IPS-18a (cell line): ENCODE measurements around the gene UNC93A.
"Not testable (repeated sequence)": the region's sequence is repeated elsewhere in the genome, so short reads cannot be mapped to it uniquely, and the experiment has no call there.

Experiments
- H3K27ac ChIP-seq: one replicate; pipeline ENCODE4 v1.5.1; 2013; ENCODE audit warnings: low read length
- H3K27me3 ChIP-seq: one replicate; pipeline ENCODE4 v1.6.1; 2013; ENCODE audit warnings: mild to moderate bottlenecking, low read length; ENCODE audit not compliant: control insufficient read depth, insufficient read depth
- H3K36me3 ChIP-seq: one replicate; pipeline ENCODE4 v1.6.1; 2013; ENCODE audit warnings: low read depth, low read length; ENCODE audit not compliant: control insufficient read depth
- H3K4me1 ChIP-seq: one replicate; pipeline ENCODE4 v1.6.1; 2013; ENCODE audit warnings: low read depth, low read length; ENCODE audit not compliant: control insufficient read depth
- H3K4me3 ChIP-seq: one replicate; pipeline ENCODE4 v1.5.1; 2013; ENCODE audit warnings: low read length
- H3K9ac ChIP-seq: one replicate; pipeline ENCODE4 v1.6.1; 2013; ENCODE audit warnings: mild to moderate bottlenecking, low read length, moderate library complexity
- H3K9me3 ChIP-seq: one replicate; pipeline ENCODE4 v1.6.1; 2013; ENCODE audit warnings: low read depth, low read length; ENCODE audit not compliant: control insufficient read depth

UNC93A gene

GRCh38 chr6:167255918-167256553 is 35.1 kb upstream of the UNC93A start:
- Histone ChIP-seq H3K4me3 (no peak overlapping the region), H3K4me1 (no peaks in the 10 kb centered on the region), H3K36me3 (no peaks in the 10 kb centered on the region), H3K27me3 (no peaks in the 10 kb centered on the region), H3K27ac (no peak overlapping the region), H3K9ac (no peak overlapping the region), H3K9me3 (no peaks in the 10 kb centered on the region)

- no peak overlapping the region for H3K9ac ChIP-seq
- no peaks in the 10 kb centered on the region for H3K27me3 ChIP-seq
- H3K4me3 ChIP-seq, result no peak overlapping the region
- H3K4me1 ChIP-seq, result no peaks in the 10 kb centered on the region
- H3K36me3 ChIP-seq, result no peaks in the 10 kb centered on the region
- H3K9me3 ChIP-seq, result peaks cover 4% of the 10 kb centered on the region
- no peak overlapping the region for H3K27ac ChIP-seq
Observed at GRCh38 chr6:167258646-167259045, 32.5 kb upstream of the UNC93A start.

GRCh38 chr6:167266057-167266829 is 24.9 kb upstream of the UNC93A start:
- not testable (repeated sequence) for H3K36me3 ChIP-seq, H3K4me3 ChIP-seq, H3K4me1 ChIP-seq, H3K27me3 ChIP-seq, H3K9me3 ChIP-seq, H3K27ac ChIP-seq, H3K9ac ChIP-seq

GRCh38 chr6:167266830-167267555 is 24.1 kb upstream of the UNC93A start:
- Histone ChIP-seq H3K36me3 (no peaks in the 10 kb centered on the region), H3K9ac (no peak overlapping the region)

GRCh38 chr6:167267556-167267898 is 23.6 kb upstream of the UNC93A start:
- not testable (repeated sequence) for H3K4me3 ChIP-seq, H3K27me3 ChIP-seq, H3K9me3 ChIP-seq, H3K27ac ChIP-seq, H3K36me3 ChIP-seq, H3K4me1 ChIP-seq, H3K9ac ChIP-seq

More at GRCh38 chr6:167266830-167267555, 24.1 kb upstream of the UNC93A start:
- Histone ChIP-seq H3K4me1 (no peaks in the 10 kb centered on the region), H3K27ac (no peak overlapping the region), H3K9me3 (peaks cover 4% of the 10 kb centered on the region), H3K4me3 (no peak overlapping the region), H3K27me3 (no peaks in the 10 kb centered on the region)

GRCh38 chr6:167267921-167268401 is 23.2 kb upstream of the UNC93A start:
- Histone ChIP-seq H3K9ac (no peak overlapping the region), H3K27me3 (no peaks in the 10 kb centered on the region), H3K9me3 (no peaks in the 10 kb centered on the region), H3K27ac (no peak overlapping the region), H3K36me3 (no peaks in the 10 kb centered on the region), H3K4me3 (no peak overlapping the region), H3K4me1 (no peaks in the 10 kb centered on the region)

GRCh38 chr6:167268683-167269280 is 22.3 kb upstream of the UNC93A start:
- no peaks in the 10 kb centered on the region for H3K9me3 ChIP-seq
- no peaks in the 10 kb centered on the region for H3K4me1 ChIP-seq
- no peak overlapping the region for H3K9ac ChIP-seq
- H3K36me3 ChIP-seq, result no peaks in the 10 kb centered on the region
- H3K4me3 ChIP-seq, result no peak overlapping the region
- no peaks in the 10 kb centered on the region for H3K27me3 ChIP-seq
- H3K27ac ChIP-seq, result no peak overlapping the region

- H3K9me3 ChIP-seq, result no peaks in the 10 kb centered on the region
- no peak overlapping the region for H3K4me3 ChIP-seq
Observed at GRCh38 chr6:167270499-167271311, 20.4 kb upstream of the UNC93A start.

GRCh38 chr6:167272151-167272550 is 19.0 kb upstream of the UNC93A start:
- Histone ChIP-seq H3K27ac (no peak overlapping the region), H3K27me3 (no peaks in the 10 kb centered on the region), H3K9ac (no peak overlapping the region), H3K4me1 (no peaks in the 10 kb centered on the region), H3K4me3 (no peak overlapping the region), H3K36me3 (no peaks in the 10 kb centered on the region), H3K9me3 (no peaks in the 10 kb centered on the region)

More at GRCh38 chr6:167270499-167271311, 20.4 kb upstream of the UNC93A start:
- Histone ChIP-seq H3K36me3 (no peaks in the 10 kb centered on the region), H3K27me3 (no peaks in the 10 kb centered on the region), H3K4me1 (no peaks in the 10 kb centered on the region), H3K27ac (no peak overlapping the region), H3K9ac (no peak overlapping the region)

GRCh38 chr6:167272696-167273379 is 18.3 kb upstream of the UNC93A start:
- Histone ChIP-seq H3K36me3 (no peaks in the 10 kb centered on the region), H3K27ac (no peak overlapping the region), H3K9me3 (no peaks in the 10 kb centered on the region), H3K4me3 (no peak overlapping the region), H3K9ac (no peak overlapping the region), H3K27me3 (no peaks in the 10 kb centered on the region), H3K4me1 (no peaks in the 10 kb centered on the region)
